MCF 10A (cell line): ENCODE results near the gene CYBRD1. TPM values are rescaled to one million over a fixed set of nuclear protein-coding genes. Genes with fewer than 3 reads are reported as not detected.

Source experiments
- BruUV-seq: library from RNA; stranded (reverse); fragments of 400-500 nt; replicated peaks from 2 replicates; lab custom pipeline; 2021; lab: Mats Ljungman, UMichigan
- CTCF ChIA-PET: fragments of 300-600 bp; sonication (Branson Sonifier 250); formaldehyde crosslinking; extraction: SDS; loops from one replicate; lab custom pipeline; 2021; ENCODE audit warnings: antibody characterized with exemption, inconsistent platforms; lab: Yijun Ruan, JAX
- POLR2A ChIA-PET: fragments of 300-600, 350-650 bp; sonication (Branson Sonifier 250); formaldehyde crosslinking; extraction: SDS; loops from one replicate; lab custom pipeline; 2020; ENCODE audit warnings: antibody characterized with exemption, inconsistent platforms; lab: Yijun Ruan, JAX
- DNase-seq: peaks from one replicate; pipeline ENCODE4 v3.0.0-alpha.2; 2018; ENCODE audit not compliant: unreplicated experiment
- H3K27ac Mint-ChIP-seq: one replicate; pipeline ENCODE4 v1.8.0; 2022; ENCODE audit warnings: mild to moderate bottlenecking, low read depth, mixed read lengths; ENCODE audit not compliant: unreplicated experiment
- H3K27me3 Mint-ChIP-seq: one replicate; pipeline ENCODE4 v1.8.0; 2022; ENCODE audit warnings: mixed read lengths; ENCODE audit not compliant: insufficient read depth, unreplicated experiment
- H3K36me3 Mint-ChIP-seq: one replicate; pipeline ENCODE4 v1.8.0; 2022; ENCODE audit warnings: mild to moderate bottlenecking, moderate library complexity, mixed read lengths; ENCODE audit not compliant: insufficient read depth, unreplicated experiment
- H3K4me1 Mint-ChIP-seq: one replicate; pipeline ENCODE4 v1.8.0; 2022; ENCODE audit warnings: mixed read lengths; ENCODE audit not compliant: insufficient read depth, unreplicated experiment
- H3K4me3 Mint-ChIP-seq: one replicate; pipeline ENCODE4 v1.8.0; 2022; ENCODE audit warnings: mild to moderate bottlenecking, moderate library complexity, mixed read lengths; ENCODE audit not compliant: unreplicated experiment
- H3K9me3 Mint-ChIP-seq: one replicate; pipeline ENCODE4 v1.8.0; 2022; ENCODE audit warnings: mixed read lengths; ENCODE audit not compliant: unreplicated experiment
- CTCF ChIP-seq: fragments of 200-600 bp; IDR thresholded peaks from one replicate; pipeline ENCODE4 v1.8.0; 2022; ENCODE audit warnings: antibody characterized with exemption, mild to moderate bottlenecking; ENCODE audit not compliant: unreplicated experiment
- intact Hi-C: fragments of 100-400 bp; cut with micrococcal nuclease; formaldehyde crosslinking; loops from 2 replicates; pipeline ENCODE4 v1.14.1; 2022
- total RNA-seq: library from RNA; stranded (reverse); gene quantifications from 2 replicates; pipeline ENCODE4 v1.2.3, GENCODE V29; 2022

The CYBRD1 gene
- total RNA-seq, 1 experiment from 2014 or later, result 15.8 TPM

DNA sequence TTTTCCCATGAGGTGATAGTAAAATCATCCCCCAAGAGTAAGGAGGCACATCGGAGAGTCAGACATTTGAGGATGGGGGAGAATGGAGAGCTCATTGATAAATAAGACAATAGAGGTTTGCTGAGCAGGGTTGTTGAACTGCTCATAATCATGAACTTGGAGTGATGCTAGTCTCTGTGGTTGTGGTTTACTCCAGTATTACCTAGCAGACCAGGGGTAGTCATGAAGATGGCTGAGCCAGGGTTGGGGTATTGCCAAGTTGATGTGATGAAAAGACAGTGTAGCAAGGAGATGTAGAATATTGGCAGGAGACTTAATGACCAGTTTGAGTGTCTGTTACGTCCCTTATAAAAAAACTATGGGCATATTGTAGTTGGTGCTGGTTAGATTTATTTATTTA, 25.4 kb downstream of the CYBRD1 start:
- no peaks in the 10 kb centered on the region for H3K9me3 Mint-ChIP-seq
- no peaks in the 10 kb centered on the region for H3K27me3 Mint-ChIP-seq
- no peak for TF ChIP-seq CTCF
- ChIA-PET CTCF (no interaction called here), POLR2A (interaction anchor here (0.6 kb wide), 1 partner anchor 374 kb away, joined by 3 read pairs; no protein-coding TSS in a partner anchor)
- intact Hi-C loops, result no loop called here
- peaks cover 6% of the 10 kb centered on the region for H3K4me1 Mint-ChIP-seq
- no TSS peak for BruUV-seq
- no peak overlapping the region for H3K27ac Mint-ChIP-seq
- H3K36me3 Mint-ChIP-seq, result peaks cover 22% of the 10 kb centered on the region
- no peak overlapping the region for H3K4me3 Mint-ChIP-seq
- DNase-seq, result no peak

GRCh38 chr2:171550613-171551012, 28.3 kb downstream of the CYBRD1 start:
- Mint-ChIP-seq H3K4me1 (no peaks in the 10 kb centered on the region), H3K36me3 (peaks cover 26% of the 10 kb centered on the region), H3K4me3 (no peak overlapping the region), H3K27me3 (no peaks in the 10 kb centered on the region), H3K9me3 (no peaks in the 10 kb centered on the region), H3K27ac (no peak overlapping the region)
- no peak for TF ChIP-seq CTCF
- no peak for DNase-seq
- ChIA-PET POLR2A (interaction anchor here (1.3 to 2.7 kb wide), 3 partner anchors 28 to 109 kb away, joined by 4 to 20 read pairs (median 4); partner anchors contain the start of gene CYBRD1), CTCF (no interaction called here)
- intact Hi-C loops, result no loop called here
- no TSS peak for BruUV-seq

GRCh38 chr2:171551836-171552235, 29.6 kb downstream of the CYBRD1 start:
- no peak for TF ChIP-seq CTCF
- Mint-ChIP-seq H3K4me1 (no peaks in the 10 kb centered on the region), H3K4me3 (no peak overlapping the region), H3K36me3 (peaks cover 29% of the 10 kb centered on the region), H3K27ac (no peak overlapping the region), H3K9me3 (no peaks in the 10 kb centered on the region), H3K27me3 (no peaks in the 10 kb centered on the region)
- ChIA-PET CTCF (interaction anchor here (0.9 kb wide), 1 partner anchor 152 kb away, joined by 3 read pairs; no protein-coding TSS in a partner anchor), POLR2A (interaction anchor here (0.6 to 2.7 kb wide), 9 partner anchors 9 to 408 kb away, joined by 3 to 20 read pairs (median 4); partner anchors contain the start of gene CYBRD1)
- no TSS peak for BruUV-seq
- intact Hi-C loops, result no loop called here
- no peak for DNase-seq

DNA sequence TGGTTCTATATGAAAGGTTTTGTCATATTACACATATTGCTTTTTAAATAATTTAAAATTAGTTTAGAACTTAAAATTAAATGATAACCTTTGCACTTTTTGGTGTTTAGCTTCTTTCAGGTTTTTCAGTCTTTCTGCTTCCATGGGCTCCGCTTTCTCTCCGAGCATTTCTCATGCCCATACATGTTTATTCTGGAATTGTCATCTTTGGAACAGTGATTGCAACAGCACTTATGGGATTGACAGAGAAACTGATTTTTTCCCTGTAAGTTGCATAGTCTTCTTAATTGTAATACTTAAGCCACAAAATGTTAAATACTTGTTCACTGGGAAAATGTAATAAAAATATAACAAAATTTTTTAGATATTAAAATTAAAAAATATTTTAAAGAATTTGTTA, 31.0 kb downstream of the CYBRD1 start:
- POLR2A ChIA-PET, result interaction anchor here (1.1 to 2.7 kb wide), 4 partner anchors 9 to 31 kb away, joined by 3 to 20 read pairs (median 4); partner anchors contain the start of gene CYBRD1
- no peaks in the 10 kb centered on the region for H3K4me1 Mint-ChIP-seq
- DNase-seq, result peak; percentile 32
- CTCF ChIA-PET, result interaction anchor here (0.9 kb wide), 1 partner anchor 47 kb away, joined by 4 read pairs; no protein-coding TSS in a partner anchor
- no peak overlapping the region for H3K27ac Mint-ChIP-seq
- H3K4me3 Mint-ChIP-seq, result no peak overlapping the region
- intact Hi-C loops, result no loop called here
- BruUV-seq, result no TSS peak
- H3K27me3 Mint-ChIP-seq, result no peaks in the 10 kb centered on the region
- no peak for TF ChIP-seq CTCF
- H3K36me3 Mint-ChIP-seq, result peaks cover 25% of the 10 kb centered on the region
- no peaks in the 10 kb centered on the region for H3K9me3 Mint-ChIP-seq
